HepG2 (cell line): ENCODE results near the gene SERINC1. TPM values are rescaled to one million over a fixed set of nuclear protein-coding genes. Genes with fewer than 3 reads are reported as not detected.

Source experiments
- ARID4A ChIP-seq: sonication (generic); formaldehyde crosslinking; IDR thresholded peaks from 2 replicates; pipeline ENCODE4 v1.5.0; 2020; ENCODE audit warnings: mild to moderate bottlenecking, missing genetic modification reagents, borderline replicate concordance
- CHD2 ChIP-seq: IDR thresholded peaks from 2 replicates; pipeline ENCODE4 v1.6.1; 2011; ENCODE audit warnings: low read depth, low read length, improper control_type of control experiment
- EED ChIP-seq: sonication (generic); formaldehyde crosslinking; IDR thresholded peaks from 2 replicates; pipeline ENCODE4 v1.5.0; 2020; ENCODE audit warnings: mild to moderate bottlenecking, missing genetic modification reagents
- FOSL2 ChIP-seq: sonication (generic); formaldehyde crosslinking; IDR thresholded peaks from 2 replicates; pipeline ENCODE4 v1.4.0; 2020; ENCODE audit warnings: missing genetic modification reagents
- GABPB1 ChIP-seq: IDR thresholded peaks from 2 replicates; pipeline ENCODE4 v1.6.1; 2016; ENCODE audit warnings: mild to moderate bottlenecking, missing genetic modification reagents, moderate library complexity, missing compliant biosample characterization
- HNRNPLL ChIP-seq: fragments of 200-400 bp; formaldehyde crosslinking; IDR thresholded peaks from 2 replicates; pipeline ENCODE4 v1.6.1; 2017; ENCODE audit warnings: mild to moderate bottlenecking, low read depth, low read length; ENCODE audit not compliant: poor library complexity, severe bottlenecking
- KDM5A ChIP-seq: fragments of 200-600 bp; sonication (generic); IDR thresholded peaks from 2 replicates; pipeline ENCODE4 v1.7.0; 2018; ENCODE audit warnings: antibody characterized with exemption, mild to moderate bottlenecking, low read length, borderline replicate concordance
- KLF16 ChIP-seq, 2 experiments: sonication (generic) in 1 of 2; formaldehyde crosslinking in 1 of 2; IDR thresholded peaks; 2 replicates each; pipeline versions ENCODE4 v1.6.1 to v1.8.0; 2016 to 2023; ENCODE audit warnings: missing genetic modification reagents in 2 of 2, missing compliant biosample characterization in 1 of 2
- NFKBIZ ChIP-seq: IDR thresholded peaks from 2 replicates; pipeline ENCODE4 v1.6.1; 2018; ENCODE audit warnings: missing genetic modification reagents, missing compliant biosample characterization
- NFRKB ChIP-seq: fragments of 450-650 bp; IDR thresholded peaks from 2 replicates; pipeline ENCODE4 v1.6.1; 2017
- SMC3 ChIP-seq: IDR thresholded peaks from 2 replicates; pipeline ENCODE4 v1.6.1; 2011; ENCODE audit warnings: low read length, improper control_type of control experiment
- SNAPC2 ChIP-seq: sonication (generic); formaldehyde crosslinking; IDR thresholded peaks from 2 replicates; pipeline ENCODE4 v1.8.1; 2022; ENCODE audit warnings: mild to moderate bottlenecking, missing genetic modification reagents
- TP53 ChIP-seq: sonication (generic); formaldehyde crosslinking; conservative IDR thresholded peaks from 2 replicates; pipeline ENCODE4 v1.4.0; 2020; ENCODE audit warnings: missing genetic modification reagents
- ZNF12 ChIP-seq: sonication (generic); formaldehyde crosslinking; IDR thresholded peaks from 2 replicates; pipeline ENCODE4 v1.5.0; 2020; ENCODE audit warnings: missing genetic modification reagents
- ZNF253 ChIP-seq: sonication (generic); formaldehyde crosslinking; IDR thresholded peaks from 2 replicates; pipeline ENCODE4 v1.8.0; 2022; ENCODE audit warnings: mild to moderate bottlenecking, missing genetic modification reagents, borderline replicate concordance
- ZNF333 ChIP-seq: sonication (generic); formaldehyde crosslinking; IDR thresholded peaks from 2 replicates; pipeline ENCODE4 v1.4.0; 2020; ENCODE audit warnings: mild to moderate bottlenecking, missing genetic modification reagents, borderline replicate concordance
- ZNF446 ChIP-seq: sonication (generic); formaldehyde crosslinking; IDR thresholded peaks from 2 replicates; pipeline ENCODE4 v1.5.0; 2020; ENCODE audit warnings: mild to moderate bottlenecking, missing genetic modification reagents
- ZNF598 ChIP-seq: sonication (generic); formaldehyde crosslinking; IDR thresholded peaks from 2 replicates; pipeline ENCODE4 v1.5.1; 2020; ENCODE audit warnings: mild to moderate bottlenecking, missing genetic modification reagents, borderline replicate concordance
- ZNF674 ChIP-seq: sonication (generic); formaldehyde crosslinking; IDR thresholded peaks from 2 replicates; pipeline ENCODE4 v1.5.0; 2020; ENCODE audit warnings: low read depth, mild to moderate bottlenecking, missing genetic modification reagents
- ZNF724P ChIP-seq: sonication (generic); formaldehyde crosslinking; IDR thresholded peaks from 2 replicates; pipeline ENCODE4 v1.8.0; 2022; ENCODE audit warnings: missing genetic modification reagents, borderline replicate concordance
- polyA plus RNA-seq, 8 experiments: library from polyadenylated mRNA; depleted of rRNA in 3 of 8; stranded (reverse) in 7 of 8; unstranded in 1 of 8; fragments of >200 nt; fragmentation: Illumina TruSeq in 4 of 8; extraction: Trizol in 4 of 8; gene quantifications; 2 replicates each; pipeline versions ENCODE4 v1.2.1 to v1.2.3, GENCODE V29; 2011 to 2016; ENCODE audit warnings: low read depth in 4 of 8, missing spikeins in 1 of 8, mixed read lengths in 1 of 8; ENCODE audit not compliant: insufficient read depth in 1 of 8
- total RNA-seq, 5 experiments: library from RNA; depleted of rRNA; stranded (reverse); fragments of >200 nt; fragmentation: Illumina TruSeq; extraction: Trizol; gene quantifications; 2 replicates each; pipeline ENCODE4 v1.2.3, GENCODE V29; 2016; ENCODE audit warnings: low read depth in 1 of 5
- TF ChIP-seq, protein P1 (sequence below): sonication (generic); formaldehyde crosslinking; IDR thresholded peaks from 2 replicates; pipeline ENCODE4 v1.4.0; 2020; ENCODE audit warnings: missing genetic modification reagents, borderline replicate concordance

The SERINC1 gene
- total and polyA plus RNA-seq, 2 of the 13 experiments (the other 11 are each of a cell fraction or from before 2014, with no cell fraction given) = 93.5 to 112 TPM

GRCh38 chr6:122471107-122472021 is at the start of gene SERINC1 (continued):
- TF ChIP-seq ARID4A (peak; percentile 96), NFKBIZ (CRISPR knock-in tag) (peak; percentile 41; the same call in 1 of the 2 replicates), KDM5A (peak; percentile 79), NFRKB (no peak), CHD2 (peak; percentile 7; the same call in 1 of the 2 replicates), FOSL2 (CRISPR knock-in tag) (no peak), SMC3 (no peak), ZNF724P (CRISPR knock-in tag) (peak; percentile 21; the same call in 1 of the 2 replicates), HNRNPLL (peak; percentile 44), ZNF598 (peak; percentile 75; the same call in 1 of the 2 replicates), GABPB1 (CRISPR knock-in tag) (peak; percentile 97), SNAPC2 (CRISPR knock-in tag) (peak; percentile 71; the same call in 1 of the 2 replicates), EED (CRISPR knock-in tag) (peak; percentile 96), KLF16 (CRISPR knock-in tag; IDR thresholded peaks at IDR 0.05) (peak in 1 of 2 experiments; percentile 63; a peak in 2 of 4 replicates), ZNF253 (CRISPR knock-in tag) (peak; percentile 68; the same call in 1 of the 2 replicates), ZNF446 (CRISPR knock-in tag) (peak; percentile 41; the same call in 1 of the 2 replicates), ZNF674 (CRISPR knock-in tag) (no peak), ZNF333 (CRISPR knock-in tag) (no peak), TP53 (peak; percentile 54; the same call in 1 of the 2 replicates), ZNF12 (CRISPR knock-in tag) (peak; percentile 62; the same call in 1 of the 2 replicates)
- TF ChIP-seq, protein P1, sequence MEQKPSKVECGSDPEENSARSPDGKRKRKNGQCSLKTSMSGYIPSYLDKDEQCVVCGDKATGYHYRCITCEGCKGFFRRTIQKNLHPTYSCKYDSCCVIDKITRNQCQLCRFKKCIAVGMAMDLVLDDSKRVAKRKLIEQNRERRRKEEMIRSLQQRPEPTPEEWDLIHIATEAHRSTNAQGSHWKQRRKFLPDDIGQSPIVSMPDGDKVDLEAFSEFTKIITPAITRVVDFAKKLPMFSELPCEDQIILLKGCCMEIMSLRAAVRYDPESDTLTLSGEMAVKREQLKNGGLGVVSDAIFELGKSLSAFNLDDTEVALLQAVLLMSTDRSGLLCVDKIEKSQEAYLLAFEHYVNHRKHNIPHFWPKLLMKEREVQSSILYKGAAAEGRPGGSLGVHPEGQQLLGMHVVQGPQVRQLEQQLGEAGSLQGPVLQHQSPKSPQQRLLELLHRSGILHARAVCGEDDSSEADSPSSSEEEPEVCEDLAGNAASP (CRISPR knock-in tag) = no peak
